Esophagus muscularis mucosa (tissue), 4 donors: Measurements from ENCODE around the gene PTPN14. TPM values are rescaled to one million over a fixed set of nuclear protein-coding genes. Genes with fewer than 3 reads are reported as not detected.

Experiments used
- DNase-seq: peaks from one replicate; pipeline ENCODE4 v3.0.0-alpha.2; 2017; ENCODE audit errors: extremely low spot score
- H3K27ac ChIP-seq, 4 donors: fragments of 200-600 bp; sonication (generic); replicated peaks in 1 of 4; 1 replicate in 3 of 4; 2 replicates in 1 of 4; pipeline ENCODE4 v1.5.1; 2016 to 2019; ENCODE audit warnings: mild to moderate bottlenecking in 1 of 4
- H3K27me3 ChIP-seq, 4 donors: fragments of 200-600 bp; sonication (generic); one replicate each; pipeline versions ENCODE4 v1.5.1 to v1.6.0; 2016 to 2019
- H3K36me3 ChIP-seq, 4 donors: fragments of 200-600 bp; sonication (generic); one replicate each; pipeline ENCODE4 v1.5.1; 2016 to 2019
- H3K4me1 ChIP-seq, 4 donors: fragments of 200-600 bp; sonication (generic); one replicate each; pipeline ENCODE4 v1.5.1; 2016 to 2019
- H3K4me3 ChIP-seq, 4 donors: fragments of 200-600 bp; sonication (generic); 1 replicate in 2 of 4; 2 replicates in 2 of 4; pipeline ENCODE4 v1.5.1; 2016 to 2019; ENCODE audit warnings: mild to moderate bottlenecking in 4 of 4, moderate library complexity in 1 of 4
- H3K9me3 ChIP-seq, 4 donors: fragments of 200-600 bp; sonication (generic); 1 replicate in 3 of 4; 2 replicates in 1 of 4; pipeline ENCODE4 v1.5.1; 2016 to 2019
- EP300 ChIP-seq: sonication (generic); formaldehyde crosslinking; IDR thresholded peaks from one replicate; pipeline ENCODE4 v1.6.1; 2017; ENCODE audit warnings: antibody characterized with exemption
- POLR2A ChIP-seq: fragments of 450-650 bp; IDR thresholded peaks from one replicate; pipeline ENCODE4 v1.6.1; 2017; ENCODE audit warnings: antibody characterized with exemption, moderate library complexity, mild to moderate bottlenecking, low read depth
- POLR2AphosphoS5 ChIP-seq, 2 donors: sonication (generic); formaldehyde crosslinking; IDR thresholded peaks; one replicate each; pipeline ENCODE4 v1.6.1; 2017; ENCODE audit warnings: antibody characterized with exemption in 2 of 2
- WGBS: methylation state at CpG from one replicate; pipeline ENCODE4 v1.1.5; 2018; 5-methylcytosine and 5-hydroxymethylcytosine counted together
- intact Hi-C: fragments of 100-400 bp; cut with DNase I; formaldehyde crosslinking; loops from one replicate; pipeline ENCODE4 v1.15.1; 2023
- total RNA-seq, 4 donors: library from RNA; depleted of rRNA; stranded (reverse); fragments of >200 nt; gene quantifications; one replicate each; pipeline versions ENCODE4 v1.1.0 to v1.2.1, GENCODE V29; 2016
- TF ChIP-seq, protein P1 (sequence below), 3 experiments: fragments of 200-600 bp in 2 of 3; fragments of 450-650 bp in 1 of 3; sonication (generic) in 2 of 3; IDR thresholded peaks; one replicate each; pipeline ENCODE4 v1.5.1; 2017 to 2019; ENCODE audit warnings: antibody characterized with exemption in 3 of 3, mild to moderate bottlenecking in 2 of 3, moderate library complexity in 1 of 3

PTPN14 gene
- total RNA-seq, 4 donors from 2014 or later = 48.5 to 108 (median 69.1) TPM

DNA sequence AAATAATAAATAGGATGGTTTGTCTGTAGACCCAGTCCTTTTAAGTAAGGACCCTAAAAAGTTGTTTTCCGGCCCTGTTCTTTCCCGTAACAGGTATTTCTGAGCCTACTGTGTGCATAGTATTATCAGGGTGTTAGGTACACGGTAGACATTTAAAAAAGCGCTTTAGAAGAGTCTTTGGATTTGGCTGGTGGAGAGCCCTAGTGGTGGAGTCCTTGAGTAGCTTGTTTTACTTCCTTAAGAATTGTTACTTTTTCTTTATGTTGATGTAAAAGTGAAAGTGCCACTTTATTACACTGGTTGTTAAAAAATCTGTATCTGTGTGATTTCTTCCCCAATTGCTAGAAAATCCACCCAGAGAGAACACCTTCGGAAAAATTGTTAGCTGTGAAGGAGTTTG is 233.7 kb downstream of the PTPN14 start:
- Histone ChIP-seq H3K4me3 (no peak overlapping the region), H3K36me3 (peaks cover 0 to 54% (median 22%) of the 10 kb centered on the region in 4 donors), H3K27me3 (no peaks in the 10 kb centered on the region), H3K9me3 (no peaks in the 10 kb centered on the region), H3K27ac (no peak overlapping the region), H3K4me1 (no peaks in the 10 kb centered on the region)
- intact Hi-C loops = no loop called here
- TF ChIP-seq EP300 (no peak), POLR2AphosphoS5 (IDR thresholded peaks at IDR 0.05) (no peak), POLR2A (no peak)
- TF ChIP-seq, protein P1, sequence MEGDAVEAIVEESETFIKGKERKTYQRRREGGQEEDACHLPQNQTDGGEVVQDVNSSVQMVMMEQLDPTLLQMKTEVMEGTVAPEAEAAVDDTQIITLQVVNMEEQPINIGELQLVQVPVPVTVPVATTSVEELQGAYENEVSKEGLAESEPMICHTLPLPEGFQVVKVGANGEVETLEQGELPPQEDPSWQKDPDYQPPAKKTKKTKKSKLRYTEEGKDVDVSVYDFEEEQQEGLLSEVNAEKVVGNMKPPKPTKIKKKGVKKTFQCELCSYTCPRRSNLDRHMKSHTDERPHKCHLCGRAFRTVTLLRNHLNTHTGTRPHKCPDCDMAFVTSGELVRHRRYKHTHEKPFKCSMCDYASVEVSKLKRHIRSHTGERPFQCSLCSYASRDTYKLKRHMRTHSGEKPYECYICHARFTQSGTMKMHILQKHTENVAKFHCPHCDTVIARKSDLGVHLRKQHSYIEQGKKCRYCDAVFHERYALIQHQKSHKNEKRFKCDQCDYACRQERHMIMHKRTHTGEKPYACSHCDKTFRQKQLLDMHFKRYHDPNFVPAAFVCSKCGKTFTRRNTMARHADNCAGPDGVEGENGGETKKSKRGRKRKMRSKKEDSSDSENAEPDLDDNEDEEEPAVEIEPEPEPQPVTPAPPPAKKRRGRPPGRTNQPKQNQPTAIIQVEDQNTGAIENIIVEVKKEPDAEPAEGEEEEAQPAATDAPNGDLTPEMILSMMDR (IDR thresholded peaks at IDR 0.05) = no peak
- WGBS = 83% methylated on average over 5 of the region's 5 CpGs
- no peak for DNase-seq

DNA sequence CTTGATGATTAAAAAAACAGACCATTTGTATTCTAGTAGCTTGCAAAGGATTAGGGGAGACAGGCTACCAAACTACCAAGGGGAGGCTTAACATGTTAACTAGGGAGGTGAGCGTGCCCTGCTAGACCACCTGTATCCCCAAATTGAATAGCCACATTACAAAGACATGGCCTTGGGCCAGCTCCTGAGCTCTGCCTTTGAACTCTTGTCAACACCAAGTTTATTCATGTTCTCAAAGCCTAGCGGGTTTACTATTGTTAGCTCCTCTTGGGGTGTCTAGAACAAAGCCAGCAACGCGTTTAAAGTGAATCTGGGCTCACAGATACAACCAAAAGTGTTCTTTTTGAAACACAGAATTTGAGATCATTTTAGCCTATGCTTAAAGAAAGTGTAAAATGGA is 234.1 kb downstream of the PTPN14 start:
- TF ChIP-seq EP300 = no peak
- WGBS = 82% methylated on average over 4 of the region's 4 CpGs
- H3K4me3 ChIP-seq = no peak overlapping the region
- H3K9me3 ChIP-seq = no peaks in the 10 kb centered on the region
- DNase-seq = no peak
- peaks cover 0 to 50% (median 22%) of the 10 kb centered on the region in 4 donors for H3K36me3 ChIP-seq
- H3K27me3 ChIP-seq = no peaks in the 10 kb centered on the region
- no peak overlapping the region for H3K27ac ChIP-seq
- peaks cover 0 to 2% (median 0%) of the 10 kb centered on the region in 4 donors for H3K4me1 ChIP-seq
- intact Hi-C loops = no loop called here

GRCh38 chr1:214316593-214316992 is 234.8 kb downstream of the PTPN14 start:
- Histone ChIP-seq H3K27ac (no peak overlapping the region), H3K4me3 (no peak overlapping the region), H3K4me1 (peaks cover 0 to 6% (median 0%) of the 10 kb centered on the region in 4 donors), H3K9me3 (no peaks in the 10 kb centered on the region), H3K27me3 (no peaks in the 10 kb centered on the region), H3K36me3 (peaks cover 0 to 43% (median 22%) of the 10 kb centered on the region in 4 donors)
- TF ChIP-seq, protein P1 (IDR thresholded peaks at IDR 0.05) = no peak
- TF ChIP-seq POLR2AphosphoS5 (IDR thresholded peaks at IDR 0.05) (no peak), EP300 (no peak), POLR2A (no peak)
- WGBS = 89% methylated on average over 5 of the region's 5 CpGs
- DNase-seq = no peak
- intact Hi-C loops = no loop called here

GRCh38 chr1:214314178-214314843 is 237.1 kb downstream of the PTPN14 start:
- H3K4me3 ChIP-seq = no peak overlapping the region
- intact Hi-C loops = no loop called here
- peaks cover 0 to 32% (median 12%) of the 10 kb centered on the region in 4 donors for H3K36me3 ChIP-seq
- no peak for DNase-seq
- 87% methylated on average over 5 of the region's 5 CpGs for WGBS
- TF ChIP-seq EP300 (no peak), POLR2A (no peak)
- TF ChIP-seq, protein P1 (IDR thresholded peaks at IDR 0.05) = no peak
- no peaks in the 10 kb centered on the region for H3K9me3 ChIP-seq
- no peaks in the 10 kb centered on the region for H3K27me3 ChIP-seq
- no peak overlapping the region for H3K27ac ChIP-seq
- H3K4me1 ChIP-seq = peaks cover 0 to 14% (median 0%) of the 10 kb centered on the region in 4 donors

- TF ChIP-seq EP300 (no peak), POLR2AphosphoS5 (IDR thresholded peaks at IDR 0.05) (no peak), POLR2A (no peak)
- TF ChIP-seq, protein P1 (IDR thresholded peaks at IDR 0.05) = no peak
- Histone ChIP-seq H3K9me3 (no peaks in the 10 kb centered on the region), H3K4me3 (no peak overlapping the region), H3K36me3 (peaks cover 0 to 21% (median 7%) of the 10 kb centered on the region in 4 donors), H3K27me3 (no peaks in the 10 kb centered on the region), H3K4me1 (peaks cover 0 to 14% (median 0%) of the 10 kb centered on the region in 4 donors), H3K27ac (no peak overlapping the region)
- 94% methylated on average over 10 of the region's 10 CpGs for WGBS
- intact Hi-C loops = no loop called here
- no peak for DNase-seq
Measured at GRCh38 chr1:214312530-214313051, 238.8 kb downstream of the PTPN14 start.
